Measurements from ENCODE around the gene HES6. TPM values are rescaled to one million over a fixed set of nuclear protein-coding genes. Genes with fewer than 3 reads are reported as not detected.

HES6 gene
- total RNA-seq, 1 experiment from 2014 or later, result 9.8 TPM

DNA sequence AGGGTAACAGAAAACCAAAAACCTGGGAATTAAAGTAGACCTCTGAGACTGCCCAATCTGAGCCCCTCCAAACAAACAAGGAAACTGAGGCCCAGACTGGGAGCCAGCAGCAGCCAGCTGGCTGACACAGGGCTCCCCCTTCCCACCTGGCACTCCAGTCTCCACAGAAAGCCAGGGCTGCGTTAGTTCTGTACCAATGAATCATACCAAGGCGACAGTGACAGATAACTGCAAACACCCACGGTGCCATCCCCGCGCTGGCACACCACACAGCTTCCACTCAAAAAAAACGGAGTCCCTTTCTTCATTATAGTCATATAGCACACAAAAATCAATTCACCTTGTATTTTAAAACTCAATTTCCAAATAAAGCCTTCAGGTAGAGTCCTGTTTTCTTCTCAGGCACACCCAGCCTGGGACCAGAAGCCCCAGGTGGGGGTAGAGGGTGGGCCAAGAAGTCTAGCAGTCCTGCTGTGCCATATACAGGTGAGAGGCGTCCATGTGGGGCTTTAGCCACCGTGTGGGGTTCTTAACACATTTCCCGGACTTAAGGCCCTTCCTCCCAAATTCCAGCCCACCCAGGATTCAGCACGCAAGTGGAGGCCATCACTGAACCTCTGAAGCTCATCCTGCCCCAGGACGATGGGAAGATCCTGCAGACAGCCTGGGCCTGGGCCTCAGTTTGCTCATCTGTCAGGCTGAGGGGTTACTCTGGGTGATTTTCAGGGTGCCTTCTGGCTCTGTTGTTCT is 47.3 kb upstream of the HES6 start:
- ChIA-PET CTCF (interaction anchor here (1.2 kb wide), 1 partner anchor 24 kb away, joined by 4 read pairs; no protein-coding TSS in a partner anchor), POLR2A (ENCODE audit: unreplicated experiment) (no interaction called here)
- BruUV-seq (replicated peaks), result TSS peak; percentile 50
- Histone ChIP-seq H3K9ac (ENCODE audit: low read length) (peak overlapping the region; percentile 98), H3K79me2 (ENCODE audit: low read length) (peaks cover 59% of the 10 kb centered on the region), H3K36me3 (ENCODE audit: low read depth, low read length) (no peaks in the 10 kb centered on the region), H4K20me1 (ENCODE audit: low read length) (peaks cover 5% of the 10 kb centered on the region), H3K4me3 (ENCODE audit: low read length) (peak overlapping the region; percentile 80), H2AFZ (ENCODE audit: low read length) (no peak overlapping the region), H3F3A (ENCODE audit: low read length, unreplicated experiment) (peaks cover 9% of the 10 kb centered on the region), H3K4me1 (ENCODE audit: insufficient read depth, low read length) (peaks cover 48% of the 10 kb centered on the region), H3K27ac (ENCODE audit: low read length) (peak overlapping the region; percentile 94), H3K9me2 (replicated peaks; ENCODE audit: low read length) (no peaks in the 10 kb centered on the region), H3K9me3 (ENCODE audit: low read length) (no peaks in the 10 kb centered on the region), H3K27me3 (ENCODE audit: low read length) (no peaks in the 10 kb centered on the region), H3K4me2 (ENCODE audit: low read length) (peak overlapping the region; percentile 89)
- intact Hi-C loops (cut with micrococcal nuclease), result loop anchor here (1.0 kb wide), 2 partner anchors 24 to 33 kb away; partner anchors contain the start of gene TRAF3IP1
- TF ChIP-seq, protein P1, sequence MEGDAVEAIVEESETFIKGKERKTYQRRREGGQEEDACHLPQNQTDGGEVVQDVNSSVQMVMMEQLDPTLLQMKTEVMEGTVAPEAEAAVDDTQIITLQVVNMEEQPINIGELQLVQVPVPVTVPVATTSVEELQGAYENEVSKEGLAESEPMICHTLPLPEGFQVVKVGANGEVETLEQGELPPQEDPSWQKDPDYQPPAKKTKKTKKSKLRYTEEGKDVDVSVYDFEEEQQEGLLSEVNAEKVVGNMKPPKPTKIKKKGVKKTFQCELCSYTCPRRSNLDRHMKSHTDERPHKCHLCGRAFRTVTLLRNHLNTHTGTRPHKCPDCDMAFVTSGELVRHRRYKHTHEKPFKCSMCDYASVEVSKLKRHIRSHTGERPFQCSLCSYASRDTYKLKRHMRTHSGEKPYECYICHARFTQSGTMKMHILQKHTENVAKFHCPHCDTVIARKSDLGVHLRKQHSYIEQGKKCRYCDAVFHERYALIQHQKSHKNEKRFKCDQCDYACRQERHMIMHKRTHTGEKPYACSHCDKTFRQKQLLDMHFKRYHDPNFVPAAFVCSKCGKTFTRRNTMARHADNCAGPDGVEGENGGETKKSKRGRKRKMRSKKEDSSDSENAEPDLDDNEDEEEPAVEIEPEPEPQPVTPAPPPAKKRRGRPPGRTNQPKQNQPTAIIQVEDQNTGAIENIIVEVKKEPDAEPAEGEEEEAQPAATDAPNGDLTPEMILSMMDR (conservative IDR thresholded peaks at IDR 0.05; ENCODE audit: low read depth, low read length), result no peak
- TF ChIP-seq EZH2phosphoT487 (IDR thresholded peaks at IDR 0.05; ENCODE audit: borderline replicate concordance, low read length) (no peak), EZH2 (IDR thresholded peaks at IDR 0.05; ENCODE audit: low read length, unreplicated experiment) (no peak)
- ATAC-seq, result no peak
- DNase-seq, result no peak

DNA sequence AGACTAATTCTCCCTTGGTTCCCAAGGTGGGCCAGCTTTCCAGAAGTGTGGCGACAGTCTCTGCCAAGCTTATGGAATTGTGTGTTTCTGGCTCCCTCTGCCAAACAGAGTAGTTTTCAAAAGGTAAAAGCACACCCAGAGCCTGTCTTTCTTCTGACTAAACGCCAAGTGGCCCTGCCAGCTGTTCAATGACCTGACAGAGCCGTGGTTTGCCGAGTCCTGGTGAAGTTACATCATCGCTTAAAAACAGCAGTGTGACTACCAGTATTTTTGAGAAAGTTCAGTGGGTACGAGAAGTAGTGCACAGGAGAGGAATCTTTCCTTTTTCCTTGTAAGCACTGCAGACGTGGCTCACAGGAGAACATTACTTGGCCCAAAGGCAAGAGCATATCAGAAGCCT is 46.7 kb upstream of the HES6 start:
- H3K4me1 ChIP-seq (ENCODE audit: insufficient read depth, low read length), result peaks cover 48% of the 10 kb centered on the region
- peak overlapping the region; percentile 94 for H3K27ac ChIP-seq (ENCODE audit: low read length)
- peaks cover 65% of the 10 kb centered on the region for H3K79me2 ChIP-seq (ENCODE audit: low read length)
- peaks cover 11% of the 10 kb centered on the region for H4K20me1 ChIP-seq (ENCODE audit: low read length)
- no peaks in the 10 kb centered on the region for H3K9me3 ChIP-seq (ENCODE audit: low read length)
- peak overlapping the region; percentile 80 for H3K4me3 ChIP-seq (ENCODE audit: low read length)
- TSS peak; percentile 34 for BruUV-seq (replicated peaks)
- DNase-seq (peak; percentile 73), ATAC-seq (peak; percentile 1; the same call in 1 of the 2 replicates)
- peak overlapping the region; percentile 89 for H3K4me2 ChIP-seq (ENCODE audit: low read length)
- ChIA-PET POLR2A (ENCODE audit: unreplicated experiment) (no interaction called here), CTCF (interaction anchor here (1.6 kb wide), 1 partner anchor 23 kb away, joined by 5 read pairs; no protein-coding TSS in a partner anchor)
- TF ChIP-seq EZH2 (IDR thresholded peaks at IDR 0.05; ENCODE audit: low read length, unreplicated experiment) (no peak), EZH2phosphoT487 (IDR thresholded peaks at IDR 0.05; ENCODE audit: borderline replicate concordance, low read length) (no peak)
- TF ChIP-seq, protein P1 (conservative IDR thresholded peaks at IDR 0.05; ENCODE audit: low read depth, low read length), result no peak
- no peaks in the 10 kb centered on the region for H3K9me2 ChIP-seq (replicated peaks; ENCODE audit: low read length)
- intact Hi-C loops (cut with micrococcal nuclease), result loop anchor here (1.0 kb wide), 2 partner anchors 23 to 34 kb away; partner anchors contain the start of gene TRAF3IP1
- no peaks in the 10 kb centered on the region for H3K36me3 ChIP-seq (ENCODE audit: low read depth, low read length)
- peak overlapping the region; percentile 98 for H3K9ac ChIP-seq (ENCODE audit: low read length)
- H3F3A ChIP-seq (ENCODE audit: low read length, unreplicated experiment), result peaks cover 9% of the 10 kb centered on the region
- no peaks in the 10 kb centered on the region for H3K27me3 ChIP-seq (ENCODE audit: low read length)
- H2AFZ ChIP-seq (ENCODE audit: low read length), result no peak overlapping the region

DNA sequence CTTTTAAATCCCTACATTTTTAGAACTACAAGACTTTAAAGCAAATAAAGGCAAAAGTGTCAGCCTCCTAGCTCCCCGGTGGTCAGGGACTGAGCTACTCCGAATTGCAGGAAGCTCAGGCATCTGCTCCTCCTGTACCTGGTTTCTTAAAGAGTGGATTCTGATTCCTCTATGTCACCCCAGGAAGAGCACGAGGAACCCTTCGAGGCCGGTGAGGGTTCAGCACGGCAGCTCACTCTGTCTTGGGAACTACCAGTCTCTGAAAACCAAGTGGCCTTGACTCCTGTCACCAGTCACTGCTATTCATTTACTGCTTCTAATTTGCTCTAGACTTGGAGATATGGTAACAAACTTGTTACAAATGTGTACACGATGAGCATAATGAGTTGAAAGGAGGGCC is 46.3 kb upstream of the HES6 start:
- DNase-seq (no peak), ATAC-seq (no peak)
- H2AFZ ChIP-seq (ENCODE audit: low read length), result no peak overlapping the region
- peaks cover 13% of the 10 kb centered on the region for H4K20me1 ChIP-seq (ENCODE audit: low read length)
- H3K4me2 ChIP-seq (ENCODE audit: low read length), result peak overlapping the region; percentile 89
- ChIA-PET CTCF (interaction anchor here (1.6 kb wide), 1 partner anchor 22 kb away, joined by 5 read pairs; no protein-coding TSS in a partner anchor), POLR2A (ENCODE audit: unreplicated experiment) (no interaction called here)
- H3F3A ChIP-seq (ENCODE audit: low read length, unreplicated experiment), result peaks cover 9% of the 10 kb centered on the region
- peaks cover 47% of the 10 kb centered on the region for H3K4me1 ChIP-seq (ENCODE audit: insufficient read depth, low read length)
- no TSS peak for BruUV-seq (replicated peaks)
- H3K4me3 ChIP-seq (ENCODE audit: low read length), result peak overlapping the region; percentile 80
- no peaks in the 10 kb centered on the region for H3K27me3 ChIP-seq (ENCODE audit: low read length)
- TF ChIP-seq EZH2phosphoT487 (IDR thresholded peaks at IDR 0.05; ENCODE audit: borderline replicate concordance, low read length) (no peak), EZH2 (IDR thresholded peaks at IDR 0.05; ENCODE audit: low read length, unreplicated experiment) (no peak)
- TF ChIP-seq, protein P1 (conservative IDR thresholded peaks at IDR 0.05; ENCODE audit: low read depth, low read length), result no peak
- peak overlapping the region; percentile 98 for H3K9ac ChIP-seq (ENCODE audit: low read length)
- H3K9me3 ChIP-seq (ENCODE audit: low read length), result no peaks in the 10 kb centered on the region
- intact Hi-C loops (cut with micrococcal nuclease), result loop anchor here (1.0 kb wide), 2 partner anchors 23 to 34 kb away; partner anchors contain the start of gene TRAF3IP1
- peak overlapping the region; percentile 94 for H3K27ac ChIP-seq (ENCODE audit: low read length)
- H3K9me2 ChIP-seq (replicated peaks; ENCODE audit: low read length), result no peaks in the 10 kb centered on the region
- no peaks in the 10 kb centered on the region for H3K36me3 ChIP-seq (ENCODE audit: low read depth, low read length)
- peaks cover 69% of the 10 kb centered on the region for H3K79me2 ChIP-seq (ENCODE audit: low read length)
